CD14-positive monocyte (primary cell): ENCODE data around the gene RCN2. TPM values are rescaled to one million over a fixed set of nuclear protein-coding genes. Genes with fewer than 3 reads are reported as not detected.

Experiments used
- DNase-seq, 3 donors: peaks; one replicate each; pipeline ENCODE4 v3.0.0-alpha.2; 2011 to 2022
- H2AFZ ChIP-seq: 2 replicates; pipeline ENCODE4 v1.6.0; 2012; ENCODE audit warnings: mild to moderate bottlenecking, low read depth, low read length, inconsistent platforms; ENCODE audit not compliant: insufficient read depth, poor library complexity, severe bottlenecking
- H3K27ac ChIP-seq, 2 donors: 1 replicate in 1 of 2; 2 replicates in 1 of 2; pipeline ENCODE4 v1.5.1; 2012 to 2013; ENCODE audit warnings: low read length in 2 of 2, control low read depth in 1 of 2, inconsistent platforms in 1 of 2, low read depth in 1 of 2, mild to moderate bottlenecking in 1 of 2
- H3K27me3 ChIP-seq, 2 donors: one replicate each; pipeline versions ENCODE4 v1.6.0 to v1.6.1; 2011 to 2013; ENCODE audit warnings: low read length in 2 of 2; ENCODE audit not compliant: control insufficient read depth in 2 of 2, insufficient read depth in 2 of 2
- H3K36me3 ChIP-seq, 2 donors: replicated peaks in 1 of 2; 1 replicate in 1 of 2; 2 replicates in 1 of 2; pipeline versions ENCODE4 v1.5.1 to v1.6.1; 2012 to 2013; ENCODE audit warnings: low read length in 2 of 2, control low read depth in 1 of 2, inconsistent platforms in 1 of 2, mild to moderate bottlenecking in 1 of 2; ENCODE audit not compliant: insufficient read depth in 2 of 2, control insufficient read depth in 1 of 2
- H3K4me1 ChIP-seq, 2 donors: 1 replicate in 1 of 2; 2 replicates in 1 of 2; pipeline versions ENCODE4 v1.5.1 to v1.6.1; 2012 to 2013; ENCODE audit warnings: low read length in 2 of 2, control low read depth in 1 of 2, inconsistent platforms in 1 of 2, mild to moderate bottlenecking in 1 of 2, moderate library complexity in 1 of 2; ENCODE audit not compliant: insufficient read depth in 2 of 2, control insufficient read depth in 1 of 2
- H3K4me2 ChIP-seq: replicated peaks from 2 replicates; pipeline ENCODE3; 2012; ENCODE audit warnings: low read length, moderate library complexity, mild to moderate bottlenecking; ENCODE audit not compliant: poor library complexity, severe bottlenecking; ENCODE audit errors: extremely low read depth
- H3K4me3 ChIP-seq, 3 experiments: fragments of 200-600 bp in 1 of 3; sonication (generic) in 1 of 3; replicated peaks in 1 of 3; 1 replicate in 2 of 3; 2 replicates in 1 of 3; pipeline ENCODE4 v1.5.1; 2011 to 2013; ENCODE audit warnings: low read length in 3 of 3, mild to moderate bottlenecking in 3 of 3, control low read depth in 2 of 3, low read depth in 2 of 3, inconsistent platforms in 1 of 3, moderate library complexity in 1 of 3
- H3K79me2 ChIP-seq: 2 replicates; pipeline ENCODE4 v1.6.0; 2012; ENCODE audit warnings: mild to moderate bottlenecking, control low read depth, inconsistent platforms, low read length, moderate library complexity; ENCODE audit not compliant: insufficient read depth
- H3K9ac ChIP-seq: 2 replicates; pipeline ENCODE4 v1.6.0; 2017; ENCODE audit warnings: low read length, mild to moderate bottlenecking; ENCODE audit not compliant: insufficient read depth, poor library complexity, severe bottlenecking
- H3K9me3 ChIP-seq, 2 donors: replicated peaks in 1 of 2; 1 replicate in 1 of 2; 2 replicates in 1 of 2; pipeline versions ENCODE4 v1.5.1 to v1.6.1; 2012 to 2013; ENCODE audit warnings: low read length in 2 of 2, control low read depth in 1 of 2; ENCODE audit not compliant: control insufficient read depth in 1 of 2, insufficient read depth in 1 of 2
- H4K20me1 ChIP-seq: 2 replicates; pipeline ENCODE4 v1.6.0; 2012; ENCODE audit warnings: mild to moderate bottlenecking, low read length, control low read depth, moderate library complexity; ENCODE audit not compliant: insufficient read depth
- H3K27ac Mint-ChIP-seq, 7 donors: one replicate each; pipeline ENCODE4 v1.8.0; 2020; ENCODE audit warnings: mild to moderate bottlenecking in 7 of 7, mixed read lengths in 7 of 7, moderate library complexity in 6 of 7, inconsistent platforms in 2 of 7
- H3K27me3 Mint-ChIP-seq, 3 donors: one replicate each; pipeline ENCODE4 v1.8.0; 2021 to 2022; ENCODE audit warnings: low read depth in 3 of 3, mild to moderate bottlenecking in 3 of 3, mixed read lengths in 3 of 3, moderate library complexity in 3 of 3, inconsistent platforms in 1 of 3
- H3K36me3 Mint-ChIP-seq, 2 donors: one replicate each; pipeline ENCODE4 v1.8.0; 2020; ENCODE audit warnings: mixed read lengths in 2 of 2, inconsistent platforms in 1 of 2, mild to moderate bottlenecking in 1 of 2
- H3K4me1 Mint-ChIP-seq: one replicate; pipeline ENCODE4 v1.8.0; 2020; ENCODE audit warnings: mild to moderate bottlenecking, mixed read lengths
- H3K4me3 Mint-ChIP-seq, 2 donors: one replicate each; pipeline ENCODE4 v1.8.0; 2020; ENCODE audit warnings: mild to moderate bottlenecking in 2 of 2, mixed read lengths in 2 of 2, moderate library complexity in 1 of 2
- H3K9me3 Mint-ChIP-seq, 7 donors: one replicate each; pipeline ENCODE4 v1.8.0; 2020 to 2022; ENCODE audit warnings: mixed read lengths in 7 of 7, mild to moderate bottlenecking in 6 of 7, moderate library complexity in 6 of 7, inconsistent platforms in 2 of 7
- CTCF ChIP-seq: fragments of 200-600 bp; IDR thresholded peaks from one replicate; pipeline ENCODE4 v1.8.0; 2022; ENCODE audit warnings: antibody characterized with exemption, mild to moderate bottlenecking
- WGBS: methylation state at CpG from one replicate; pipeline ENCODE4 v1.1.5; 2013; ENCODE audit warnings: missing lambda C conversion rate; ENCODE audit not compliant: insufficient coverage; 5-methylcytosine and 5-hydroxymethylcytosine counted together
- intact Hi-C, 2 donors: fragments of 100-400 bp; cut with micrococcal nuclease; formaldehyde crosslinking; loops; one replicate each; pipeline versions ENCODE4 v1.15.0 to v1.15.1; 2023
- polyA plus RNA-seq, 3 donors: library from polyadenylated mRNA; depleted of rRNA in 1 of 3; unstranded in 2 of 3; stranded (reverse) in 1 of 3; fragments of 300-500 nt in 2 of 3; fragments of >200 nt in 1 of 3; fragmentation: Illumina TruSeq in 2 of 3; gene quantifications; 1 replicate in 2 of 3; 2 replicates in 1 of 3; pipeline ENCODE4 v1.2.3, GENCODE V29; 2012 to 2021

Gene RCN2
- polyA plus RNA-seq, 3 donors, result 7.1 to 16.4 (median 13.2) TPM

GRCh38 chr15:76929011-76929760 is 2.4 kb upstream of the RCN2 start:
- no peak overlapping the region for H3K9ac ChIP-seq
- no peak overlapping the region for H2AFZ ChIP-seq
- peaks cover 0 to 4% (median 3%) of the 10 kb centered on the region in 3 donors for H3K27me3 Mint-ChIP-seq
- peaks cover 16% of the 10 kb centered on the region for H3K4me1 Mint-ChIP-seq
- peaks cover 9% of the 10 kb centered on the region in 2 donors for H3K36me3 Mint-ChIP-seq
- H3K27ac ChIP-seq, result no peak overlapping the region
- peaks cover 16 to 17% of the 10 kb centered on the region in 2 donors for H3K4me1 ChIP-seq
- H3K4me2 ChIP-seq, result no peak overlapping the region
- no peak overlapping the region for H3K4me3 ChIP-seq
- no peak for TF ChIP-seq CTCF
- intact Hi-C loops, result no loop called here
- no peaks in the 10 kb centered on the region for H3K9me3 ChIP-seq
- H4K20me1 ChIP-seq, result no peaks in the 10 kb centered on the region
- H3K27me3 ChIP-seq, result no peaks in the 10 kb centered on the region
- no peaks in the 10 kb centered on the region for H3K9me3 Mint-ChIP-seq
- peaks cover 10% of the 10 kb centered on the region for H3K79me2 ChIP-seq
- no peak overlapping the region for H3K27ac Mint-ChIP-seq
- no peak overlapping the region for H3K4me3 Mint-ChIP-seq
- peaks cover 0 to 9% of the 10 kb centered on the region in 2 donors for H3K36me3 ChIP-seq
- no peak for DNase-seq

- peaks cover 3 to 25% of the 10 kb centered on the region in 2 donors for H3K36me3 ChIP-seq
- Mint-ChIP-seq H3K9me3 (peaks cover 0 to 3% (median 0%) of the 10 kb centered on the region in 7 donors), H3K27me3 (peaks cover 0 to 4% (median 3%) of the 10 kb centered on the region in 3 donors), H3K4me1 (peaks cover 17% of the 10 kb centered on the region), H3K4me3 (peak overlapping the region; percentile 85 to 88), H3K27ac (peak overlapping the region in 5 of 7 donors; percentile 26 to 86 (median 74)), H3K36me3 (peaks cover 19 to 26% of the 10 kb centered on the region in 2 donors)
- H3K9me3 ChIP-seq, result no peaks in the 10 kb centered on the region
- 0% methylated on average over 1 of the region's 7 CpGs for WGBS
- TF ChIP-seq CTCF, result no peak
- H3K79me2 ChIP-seq, result peaks cover 10% of the 10 kb centered on the region
- no peak for DNase-seq
- peak overlapping the region; percentile 55 to 97 (median 79) for H3K4me3 ChIP-seq
- H3K27me3 ChIP-seq, result no peaks in the 10 kb centered on the region
- H3K4me1 ChIP-seq, result peaks cover 16 to 17% of the 10 kb centered on the region in 2 donors
- intact Hi-C loops, result loop anchor here in 1 of 2 donors (5.0 kb wide), 1 partner anchor 491 kb away; the partner anchor contains the start of genes HMG20A and PEAK1
- peak overlapping the region; percentile 99 for H2AFZ ChIP-seq
- peak overlapping the region; percentile 94 for H3K4me2 ChIP-seq
- H3K9ac ChIP-seq, result peak overlapping the region; percentile 81
- H3K27ac ChIP-seq, result peak overlapping the region in 1 of 2 donors; percentile 67
- H4K20me1 ChIP-seq, result no peaks in the 10 kb centered on the region
Measured at GRCh38 chr15:76930831-76931396, 635 bp upstream of the RCN2 start.
